HepG2 (cell line): ENCODE data around the gene CLDN5.

ENCODE experiments used
- ARNTL ChIP-seq: sonication (generic); formaldehyde crosslinking; IDR thresholded peaks from 2 replicates; pipeline ENCODE4 v1.4.0; 2020; ENCODE audit warnings: mild to moderate bottlenecking, missing genetic modification reagents
- CSRNP1 ChIP-seq: sonication (generic); formaldehyde crosslinking; IDR thresholded peaks from 2 replicates; pipeline ENCODE4 v1.8.1; 2023; ENCODE audit warnings: mild to moderate bottlenecking, missing genetic modification reagents
- CTCF ChIP-seq: sonication (generic); formaldehyde crosslinking; IDR thresholded peaks from 2 replicates; pipeline ENCODE4 v1.5.0; 2020; ENCODE audit warnings: mild to moderate bottlenecking, missing genetic modification reagents, moderate library complexity
- MYPOP ChIP-seq: sonication (generic); formaldehyde crosslinking; IDR thresholded peaks from 2 replicates; pipeline ENCODE4 v1.8.1; 2023; ENCODE audit warnings: mild to moderate bottlenecking, moderate library complexity, missing genetic modification reagents
- POLR2AphosphoS5 ChIP-seq: IDR thresholded peaks from 2 replicates; pipeline ENCODE4 v1.6.1; 2012; ENCODE audit warnings: low read depth, low read length
- SRF ChIP-seq: IDR thresholded peaks from 2 replicates; pipeline ENCODE4 v1.6.1; 2011; ENCODE audit warnings: mild to moderate bottlenecking, low read depth, low read length, moderate library complexity
- SRY ChIP-seq: sonication (generic); formaldehyde crosslinking; IDR thresholded peaks from 2 replicates; pipeline ENCODE4 v1.8.0; 2022; ENCODE audit warnings: mild to moderate bottlenecking, missing genetic modification reagents
- TCF12 ChIP-seq, 2 experiments: fragments of 450-650 bp in 1 of 2; sonication (generic) in 1 of 2; formaldehyde crosslinking in 1 of 2; IDR thresholded peaks; 2 replicates each; pipeline versions ENCODE4 v1.6.1 to v1.8.0; 2017 to 2022; ENCODE audit warnings: antibody characterized with exemption in 1 of 2, mild to moderate bottlenecking in 1 of 2, missing genetic modification reagents in 1 of 2, moderate library complexity in 1 of 2
- WIZ ChIP-seq: sonication (generic); formaldehyde crosslinking; IDR thresholded peaks from 2 replicates; pipeline ENCODE4 v1.5.1; 2020; ENCODE audit warnings: mild to moderate bottlenecking, missing genetic modification reagents
- ZBTB37 ChIP-seq: sonication (generic); formaldehyde crosslinking; IDR thresholded peaks from 2 replicates; pipeline ENCODE4 v1.4.0; 2020; ENCODE audit warnings: mild to moderate bottlenecking, missing genetic modification reagents

GRCh38 chr22:19530751-19531150 lies 6.5 kb upstream of the CLDN5 start:
- TF ChIP-seq SRF = no peak
- TF ChIP-seq POLR2AphosphoS5 = no peak
- no peak for TF ChIP-seq TCF12 (IDR thresholded peaks at IDR 0.05)
- no peak for TF ChIP-seq TCF12 (CRISPR knock-in tag; IDR thresholded peaks at IDR 0.05)
- no peak for TF ChIP-seq SRY (CRISPR knock-in tag)
- no peak for TF ChIP-seq ZBTB37 (CRISPR knock-in tag)
- TF ChIP-seq MYPOP = no peak
- no peak for TF ChIP-seq CTCF (CRISPR knock-in tag)
- TF ChIP-seq ARNTL (CRISPR knock-in tag) = no peak
- no peak for TF ChIP-seq WIZ (CRISPR knock-in tag)
- TF ChIP-seq CSRNP1 (CRISPR knock-in tag) = no peak
